HG02870 (cell line): Measurements from ENCODE around the gene RHOT2.
A peak's percentile ranks its signal among the peaks of the same experiment; 100 is the strongest.

Experiments used
- ATAC-seq: cut with Tn5 transposase; IDR thresholded peaks from one replicate; pipeline ENCODE4 v1.9.1; 2021; ENCODE audit warnings: mild to moderate bottlenecking, moderate library complexity; ENCODE audit not compliant: unreplicated experiment

Gene RHOT2

DNA sequence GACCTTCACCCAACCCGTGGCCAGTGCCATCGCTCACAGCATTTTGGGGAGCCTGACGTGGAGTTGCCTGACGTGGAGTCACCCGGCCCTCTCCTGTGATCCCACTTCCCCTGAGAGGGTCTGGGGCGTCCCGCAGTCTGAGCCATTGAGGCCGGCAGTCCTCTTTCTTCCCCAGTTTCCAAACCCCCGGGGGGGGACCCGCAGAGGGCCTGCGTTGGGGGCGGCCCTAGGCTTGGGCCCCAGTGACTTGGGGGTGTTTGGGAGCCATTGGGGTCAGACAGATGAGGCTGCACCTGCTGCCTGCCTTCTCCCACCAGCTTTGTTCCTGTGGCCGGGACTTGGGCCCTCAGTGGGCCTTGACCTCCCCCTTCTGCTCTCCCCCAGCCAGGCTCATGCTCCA lies 1.7 kb downstream of the RHOT2 start:
- no peak for ATAC-seq

GRCh38 chr16:670485-671352 lies 2.8 kb downstream of the RHOT2 start:
- no peak for ATAC-seq

DNA sequence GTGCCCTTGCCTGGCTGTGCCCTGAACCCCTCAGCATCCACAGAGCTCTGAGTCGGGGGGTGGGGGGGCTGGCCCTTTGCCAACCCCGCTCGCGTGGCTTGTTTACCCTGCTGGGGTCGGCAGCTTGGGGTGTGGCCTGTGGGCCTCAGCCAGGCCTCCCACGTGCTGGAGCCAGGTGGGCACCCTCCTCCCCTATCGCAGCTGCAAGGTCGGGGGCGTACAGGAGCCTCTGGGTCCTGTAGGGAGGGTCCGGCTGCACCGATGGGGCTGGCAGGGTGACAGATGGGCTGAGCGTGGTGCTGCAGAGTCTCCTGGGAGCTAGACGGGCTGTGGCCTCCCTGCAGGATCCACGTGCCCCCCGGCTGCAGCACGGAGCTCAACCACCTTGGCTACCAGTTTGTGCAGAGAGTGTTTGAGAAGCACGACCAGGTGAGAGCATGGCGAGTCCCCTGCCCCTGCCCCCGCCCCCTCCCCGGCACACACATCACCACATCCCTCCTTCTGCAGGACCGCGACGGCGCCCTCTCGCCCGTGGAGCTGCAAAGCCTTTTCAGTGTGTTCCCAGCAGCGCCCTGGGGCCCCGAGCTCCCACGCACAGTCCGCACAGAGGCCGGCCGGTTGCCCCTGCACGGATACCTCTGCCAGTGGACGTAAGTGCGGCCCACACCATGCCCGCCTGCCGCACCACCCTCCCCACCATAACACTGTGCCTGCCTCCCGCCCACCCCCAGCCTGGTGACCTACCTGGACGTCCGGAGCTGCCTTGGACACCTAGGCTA lies 3.6 kb downstream of the RHOT2 start:
- ATAC-seq, result no peak

DNA sequence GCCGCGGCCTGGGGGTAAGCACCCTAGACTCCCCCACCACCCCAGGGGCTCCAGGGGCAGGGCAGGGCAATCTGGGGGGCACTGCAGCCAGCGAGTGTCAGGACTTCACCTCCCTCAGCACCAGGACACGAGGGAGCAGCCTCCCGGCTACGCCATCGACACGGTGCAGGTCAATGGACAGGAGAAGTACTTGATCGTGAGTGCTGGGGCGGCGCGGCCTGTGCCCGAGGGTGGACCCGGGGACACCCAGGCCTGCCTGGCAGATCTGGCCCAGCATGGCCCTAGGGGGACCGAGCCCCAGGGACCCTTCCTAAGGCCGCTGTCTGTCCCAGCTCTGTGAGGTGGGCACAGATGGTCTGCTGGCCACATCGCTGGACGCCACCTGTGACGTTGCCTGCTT lies 4.4 kb downstream of the RHOT2 start:
- no peak for ATAC-seq

DNA sequence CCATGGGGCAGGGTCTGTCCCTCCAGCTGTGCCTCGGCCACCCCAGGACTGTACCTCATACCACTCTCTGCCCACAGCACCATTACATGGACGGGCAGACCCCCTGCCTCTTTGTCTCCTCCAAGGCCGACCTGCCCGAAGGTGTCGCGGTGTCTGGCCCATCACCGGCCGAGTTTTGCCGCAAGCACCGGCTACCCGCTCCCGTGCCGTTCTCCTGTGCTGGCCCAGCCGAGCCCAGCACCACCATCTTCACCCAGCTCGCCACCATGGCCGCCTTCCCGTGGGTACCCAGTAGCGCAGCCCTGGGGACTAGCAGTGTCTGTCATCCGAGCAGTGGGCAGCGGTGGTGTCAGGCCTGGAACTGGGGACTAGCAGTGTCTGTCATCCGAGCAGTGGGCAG lies 4.9 kb downstream of the RHOT2 start:
- no peak for ATAC-seq

DNA sequence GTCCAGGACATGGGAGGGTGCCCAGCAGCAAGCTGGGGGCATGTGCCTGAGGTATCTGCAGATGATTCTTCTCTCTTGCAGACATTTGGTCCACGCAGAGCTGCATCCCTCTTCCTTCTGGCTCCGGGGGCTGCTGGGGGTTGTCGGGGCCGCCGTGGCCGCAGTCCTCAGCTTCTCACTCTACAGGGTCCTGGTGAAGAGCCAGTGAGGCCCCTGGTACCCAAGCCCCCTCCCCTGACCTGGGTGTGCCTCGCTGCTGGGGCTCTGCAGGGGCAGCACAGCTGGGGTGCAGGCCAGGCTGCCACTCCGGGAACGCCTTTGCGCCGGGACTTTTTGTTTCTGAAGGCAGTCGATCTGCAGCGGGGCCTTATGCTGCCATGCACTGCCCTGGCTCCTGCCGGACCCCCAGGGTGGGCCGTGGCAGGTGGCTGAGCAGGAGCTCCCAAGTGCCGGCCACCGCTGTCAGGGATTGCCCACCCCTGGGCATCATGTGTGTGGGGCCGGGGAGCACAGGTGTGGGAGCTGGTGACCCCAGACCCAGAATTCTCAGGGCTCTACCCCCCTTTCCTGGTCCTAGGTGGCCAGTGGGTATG lies 5.6 kb downstream of the RHOT2 start:
- no peak for ATAC-seq

- no peak for ATAC-seq
These were observed 6.4 kb downstream of the RHOT2 start for GRCh38 chr16:674214-674881.

DNA sequence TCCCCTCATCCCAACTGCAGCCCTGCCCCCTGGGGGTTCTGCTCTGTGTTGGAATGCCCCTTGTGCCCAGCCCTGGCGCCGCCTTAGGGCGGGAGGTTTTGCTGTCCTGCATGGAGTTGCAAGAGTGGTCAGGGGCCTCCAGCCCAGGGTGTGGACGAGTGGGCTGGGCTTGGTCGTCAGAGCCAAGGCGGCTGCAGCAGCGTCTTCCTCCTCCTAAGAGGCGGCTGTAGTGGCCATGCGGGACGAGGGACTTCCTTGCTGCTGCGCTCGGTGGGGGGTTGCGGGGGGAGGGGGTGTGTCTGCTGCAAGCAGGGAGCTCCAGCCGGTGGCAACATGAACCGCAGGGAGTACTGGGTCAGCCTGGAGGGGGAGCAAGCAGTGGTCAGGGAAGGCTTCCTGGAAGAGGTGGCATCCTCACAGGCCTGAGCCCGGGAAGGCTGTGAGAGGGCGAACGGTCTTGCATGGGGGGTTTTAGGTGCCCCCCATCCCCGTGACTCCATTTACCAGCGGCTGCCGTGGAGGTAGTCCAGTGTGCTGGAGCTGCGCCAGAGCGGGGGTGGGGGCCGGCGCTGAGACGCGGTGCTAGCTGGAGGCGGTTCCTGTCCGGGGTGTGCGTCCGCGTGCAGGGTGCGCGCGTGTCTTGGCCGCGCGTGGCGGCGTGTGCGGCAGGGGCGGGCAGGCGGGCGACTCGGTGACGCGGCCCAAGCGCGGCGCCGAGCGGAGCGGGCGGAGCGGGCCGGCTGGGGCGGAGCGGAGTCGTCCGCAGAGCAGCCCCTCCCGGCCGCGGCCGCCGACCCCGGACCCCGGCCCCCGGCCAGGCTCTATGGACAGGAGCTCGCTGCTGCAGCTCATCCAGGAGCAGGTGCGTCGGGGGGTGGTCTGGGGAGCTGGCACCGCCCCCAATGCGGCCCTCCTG lies 7.3 kb downstream of the RHOT2 start, which contains the start of gene RHBDL1:
Gene RHBDL1 (plus strand): TSS at position 704 of the 916 bp plus-strand sequence. CDS start 120 bp downstream, at position 824.
- no peak for ATAC-seq

DNA sequence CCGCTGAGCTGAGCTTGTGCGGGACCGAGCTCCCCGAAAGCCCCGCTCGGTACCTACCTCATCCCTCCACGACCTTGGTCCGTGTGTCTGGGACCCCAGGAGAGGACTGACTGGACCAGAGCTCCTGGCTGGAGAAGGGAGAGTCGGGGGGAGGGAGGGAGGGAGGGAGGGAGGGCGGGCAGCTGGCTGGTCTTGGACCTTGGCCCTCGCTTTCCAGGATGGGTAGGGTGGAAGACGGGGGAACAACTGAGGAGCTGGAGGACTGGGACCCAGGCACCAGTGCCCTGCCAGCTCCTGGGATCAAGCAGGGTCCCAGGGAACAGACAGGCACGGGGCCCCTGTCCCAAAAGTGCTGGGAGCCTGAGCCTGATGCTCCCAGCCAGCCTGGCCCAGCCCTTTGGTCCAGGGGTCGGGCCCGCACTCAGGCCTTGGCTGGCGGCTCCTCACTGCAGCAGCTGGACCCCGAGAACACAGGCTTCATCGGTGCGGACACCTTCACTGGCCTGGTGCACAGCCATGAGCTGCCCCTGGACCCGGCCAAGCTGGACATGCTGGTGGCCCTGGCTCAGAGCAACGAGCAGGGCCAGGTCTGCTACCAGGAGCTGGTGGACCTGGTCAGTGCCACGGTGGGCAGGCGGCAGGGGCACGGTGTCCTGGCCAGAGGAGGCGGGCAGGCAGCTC lies 8.1 kb downstream of the RHOT2 start:
- ATAC-seq, result no peak

- no peak for ATAC-seq
These were observed 8.6 kb downstream of the RHOT2 start for GRCh38 chr16:676565-676902.

DNA sequence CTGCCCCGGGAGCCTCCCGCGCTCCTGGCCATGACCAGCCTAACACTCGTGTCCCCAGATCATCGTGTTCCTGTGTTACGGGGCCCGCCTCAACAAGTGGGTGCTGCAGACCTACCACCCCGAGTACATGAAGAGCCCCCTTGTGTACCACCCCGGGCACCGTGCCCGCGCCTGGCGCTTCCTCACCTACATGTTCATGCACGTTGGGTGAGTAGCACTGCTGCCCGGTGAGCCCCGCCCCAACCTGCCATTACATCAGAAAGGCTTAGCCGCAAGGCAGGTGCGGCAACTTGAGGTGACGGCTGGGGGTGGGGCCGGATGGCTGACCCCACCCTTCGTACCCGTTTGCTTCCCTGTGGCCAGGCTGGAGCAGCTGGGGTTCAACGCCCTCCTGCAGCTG lies 9.0 kb downstream of the RHOT2 start:
- no peak for ATAC-seq

- no peak for ATAC-seq
These were observed 9.6 kb downstream of the RHOT2 start for GRCh38 chr16:677316-678190.

- ATAC-seq, result no peak
These were observed 10.4 kb downstream of the RHOT2 start for GRCh38 chr16:678209-678857.

DNA sequence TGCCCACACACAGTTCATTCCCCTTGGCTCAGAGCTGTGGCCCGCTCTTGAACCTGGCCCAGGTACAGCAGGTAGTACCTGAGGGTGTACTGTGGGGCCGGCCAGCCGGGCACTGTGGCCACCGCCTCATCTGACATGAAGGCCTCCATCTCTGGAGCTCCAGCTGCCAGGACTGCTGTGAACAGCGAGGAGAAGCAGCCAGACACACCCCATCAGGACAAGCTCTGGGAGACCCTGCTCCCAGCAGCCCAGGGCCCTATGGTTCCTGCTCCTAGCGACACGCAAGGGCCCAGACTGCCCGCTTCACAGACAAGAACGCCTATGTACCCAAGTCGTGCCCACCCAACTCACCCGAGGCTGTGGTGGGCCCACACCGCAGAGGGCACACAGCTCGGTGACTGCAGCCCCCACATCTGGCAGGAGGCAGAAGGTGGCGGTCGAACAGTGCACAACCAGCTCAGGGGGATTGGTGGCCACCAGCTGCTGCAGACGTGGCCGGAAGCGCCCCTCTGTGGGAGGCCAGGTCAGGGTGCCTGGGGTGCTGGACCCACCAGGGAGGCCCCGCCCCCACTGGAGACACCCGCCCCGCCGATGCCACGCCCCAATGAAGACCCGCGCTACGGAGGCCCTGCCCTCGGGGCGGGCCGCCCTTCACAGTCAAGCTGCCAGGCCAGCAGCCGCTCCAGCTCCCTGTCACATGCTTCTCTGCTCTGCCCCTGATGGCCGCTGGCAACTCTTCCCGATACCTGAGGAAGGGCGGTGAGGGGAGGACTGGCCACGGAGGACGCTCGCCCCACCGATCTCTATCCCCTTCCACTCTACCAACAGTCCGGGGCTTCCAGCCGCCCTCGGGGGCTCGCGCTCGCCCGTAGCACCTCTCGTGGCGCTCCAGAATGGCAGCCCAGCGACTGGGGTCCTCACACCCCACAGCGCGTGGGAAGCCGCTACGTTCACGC lies 11.2 kb downstream of the RHOT2 start:
- ATAC-seq, result no peak

GRCh38 chr16:679814-680624 lies 12.1 kb downstream of the RHOT2 start, which contains the start of gene STUB1:
Gene STUB1, plus strand, starts transcription at chr16:680410. Its CDS starts 116 bp downstream, at chr16:680526.
- peak; percentile 46 for ATAC-seq

DNA sequence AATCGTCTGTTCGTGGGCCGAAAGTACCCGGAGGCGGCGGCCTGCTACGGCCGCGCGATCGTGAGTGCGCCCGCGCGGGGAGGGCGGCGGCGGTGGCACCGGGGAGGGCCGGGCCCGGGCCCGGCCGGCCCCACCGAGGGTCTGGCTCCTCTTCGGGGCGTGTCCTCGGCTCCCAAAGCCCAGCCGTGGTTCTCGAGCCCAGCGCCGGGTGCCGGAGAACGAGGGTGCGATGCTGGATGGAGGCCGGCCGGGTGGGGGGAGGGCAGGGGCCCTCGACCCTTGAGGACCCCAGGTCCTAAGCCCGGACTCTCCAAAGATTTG lies 12.7 kb downstream of the RHOT2 start:
- ATAC-seq, result no peak
